Right lobe of liver (tissue), 6 donors: ENCODE data around the gene NUB1. TPM values are rescaled to one million over a fixed set of nuclear protein-coding genes. Genes with fewer than 3 reads are reported as not detected.

Experiments used
- ATAC-seq, 4 donors: fragments of 200-7000 bp; cut with Tn5 transposase; one replicate each; pipeline ENCODE4 v1.9.1; 2020; ENCODE audit warnings: mild to moderate bottlenecking in 4 of 4, moderate library complexity in 4 of 4
- DNase-seq, 3 donors: peaks; one replicate each; pipeline ENCODE4 v3.0.0-alpha.2; 2020
- H3K27ac ChIP-seq, 3 donors: fragments of 200-600 bp; one replicate each; pipeline ENCODE4 v1.8.0; 2022
- H3K27me3 ChIP-seq, 2 donors: fragments of 200-600 bp; one replicate each; pipeline ENCODE4 v1.8.0; 2022
- H3K36me3 ChIP-seq, 4 donors: fragments of 200-600 bp; sonication (generic) in 1 of 4; one replicate each; pipeline versions ENCODE4 v1.5.1 to v1.8.0; 2017 to 2022; ENCODE audit warnings: control low read depth in 1 of 4
- H3K4me1 ChIP-seq, 4 donors: fragments of 200-600 bp; sonication (generic) in 1 of 4; one replicate each; pipeline versions ENCODE4 v1.5.1 to v1.8.0; 2017 to 2022; ENCODE audit warnings: control low read depth in 1 of 4
- H3K4me3 ChIP-seq, 3 donors: fragments of 200-600 bp; one replicate each; pipeline ENCODE4 v1.8.0; 2022
- H3K9me3 ChIP-seq, 4 donors: fragments of 200-600 bp; sonication (generic) in 1 of 4; one replicate each; pipeline versions ENCODE4 v1.5.1 to v1.8.0; 2017 to 2022; ENCODE audit warnings: control low read depth in 1 of 4
- POLR2A ChIP-seq: fragments of 450-650 bp; IDR thresholded peaks from one replicate; pipeline ENCODE4 v1.6.1; 2017; ENCODE audit warnings: antibody characterized with exemption, mild to moderate bottlenecking
- WGBS: methylation state at CpG from one replicate; pipeline ENCODE4 v1.1.6; 2018; ENCODE audit warnings: low coverage, low lambda C conversion rate; ENCODE audit not compliant: insufficient coverage; ENCODE audit errors: missing lambda C conversion rate; 5-methylcytosine and 5-hydroxymethylcytosine counted together
- intact Hi-C, 2 donors: fragments of 100-400 bp; cut with DNase I; formaldehyde crosslinking; loops; one replicate each; pipeline versions ENCODE4 v1.11.2 to v1.14.1; 2022
- total RNA-seq, 6 experiments: library from RNA; depleted of rRNA in 2 of 6; stranded (reverse); fragments of >200 nt in 2 of 6; fragmentation: NEBNext Ultra II Directional in 3 of 6; extraction: Animal tissue kit (Norgen Biotek cat#: 25700) in 3 of 6; gene quantifications; one replicate each; pipeline versions ENCODE4 v1.1.0 to v1.2.4, GENCODE V29; 2016 to 2023
- TF ChIP-seq, protein P1 (sequence below), 4 donors: fragments of 200-600 bp in 3 of 4; fragments of 450-650 bp in 1 of 4; IDR thresholded peaks; one replicate each; pipeline versions ENCODE4 v1.5.1 to v1.8.0; 2016 to 2022; ENCODE audit warnings: antibody characterized with exemption in 4 of 4, mild to moderate bottlenecking in 2 of 4
- donor health status: DM: no; HTN: yes; CAD: no.
- donor health status: DM: no; HTN: no; CAD: no.
- donor health status: DM: no; HTN: no; CAD: no.
- donor health status: DM: no; HTN: yes; CAD: no.
- donor health status: DM: no; HTN: yes; CAD: no.

Gene NUB1
- total RNA-seq, 6 experiments from 2014 or later, result 21.1 to 31.3 (median 26.2) TPM

DNA sequence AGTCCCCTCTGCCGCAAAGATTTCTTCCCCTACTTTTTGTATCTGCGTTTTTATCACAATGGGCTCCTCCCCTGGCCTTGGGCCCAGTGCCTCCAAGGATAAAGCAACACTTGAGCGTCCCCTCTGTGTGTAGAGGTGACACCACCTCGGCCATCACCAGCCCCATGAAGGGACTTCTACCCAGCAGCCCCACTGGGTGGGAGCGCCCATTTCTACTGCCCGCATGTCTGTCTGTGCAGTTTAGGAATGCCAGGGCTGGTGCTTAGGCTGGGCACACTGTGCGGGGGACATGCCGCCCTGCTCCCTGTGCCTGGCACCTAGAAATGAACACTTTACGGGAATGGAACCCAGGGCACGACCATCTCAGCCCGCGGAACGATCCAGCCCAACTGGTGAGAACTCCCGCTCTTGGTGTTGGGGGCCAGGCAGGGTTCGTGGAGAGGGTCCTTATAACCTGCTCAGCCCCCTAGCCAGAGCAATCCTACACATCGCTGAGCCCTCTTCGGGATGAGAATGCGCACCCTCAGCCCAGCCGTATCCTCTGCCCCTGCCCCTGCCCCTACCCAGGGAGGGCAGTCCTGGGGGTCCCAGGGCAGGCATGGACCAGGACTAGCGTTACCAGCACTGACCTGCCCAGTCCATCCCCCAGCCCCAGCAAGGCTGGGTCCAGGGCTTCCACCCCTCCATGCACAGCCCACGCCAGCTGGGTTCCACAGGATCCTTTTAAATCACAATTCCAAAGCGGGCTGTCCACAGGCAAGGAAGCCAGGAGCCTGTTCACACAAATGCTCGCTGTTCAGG lies 85.5 kb downstream of the NUB1 start:
- Histone ChIP-seq H3K9me3 (no peaks in the 10 kb centered on the region), H3K27me3 (no peaks in the 10 kb centered on the region), H3K27ac (no peak overlapping the region), H3K4me3 (no peak overlapping the region), H3K4me1 (no peaks in the 10 kb centered on the region), H3K36me3 (no peaks in the 10 kb centered on the region)
- intact Hi-C loops, result loop anchor here in 1 of 2 donors (10.0 kb wide), 1 partner anchor 122 kb away; no protein-coding TSS in a partner anchor
- DNase-seq (no peak), ATAC-seq (no peak)
- 86% methylated on average over 15 of the region's 23 CpGs for WGBS
- TF ChIP-seq POLR2A, result no peak
- TF ChIP-seq, protein P1, sequence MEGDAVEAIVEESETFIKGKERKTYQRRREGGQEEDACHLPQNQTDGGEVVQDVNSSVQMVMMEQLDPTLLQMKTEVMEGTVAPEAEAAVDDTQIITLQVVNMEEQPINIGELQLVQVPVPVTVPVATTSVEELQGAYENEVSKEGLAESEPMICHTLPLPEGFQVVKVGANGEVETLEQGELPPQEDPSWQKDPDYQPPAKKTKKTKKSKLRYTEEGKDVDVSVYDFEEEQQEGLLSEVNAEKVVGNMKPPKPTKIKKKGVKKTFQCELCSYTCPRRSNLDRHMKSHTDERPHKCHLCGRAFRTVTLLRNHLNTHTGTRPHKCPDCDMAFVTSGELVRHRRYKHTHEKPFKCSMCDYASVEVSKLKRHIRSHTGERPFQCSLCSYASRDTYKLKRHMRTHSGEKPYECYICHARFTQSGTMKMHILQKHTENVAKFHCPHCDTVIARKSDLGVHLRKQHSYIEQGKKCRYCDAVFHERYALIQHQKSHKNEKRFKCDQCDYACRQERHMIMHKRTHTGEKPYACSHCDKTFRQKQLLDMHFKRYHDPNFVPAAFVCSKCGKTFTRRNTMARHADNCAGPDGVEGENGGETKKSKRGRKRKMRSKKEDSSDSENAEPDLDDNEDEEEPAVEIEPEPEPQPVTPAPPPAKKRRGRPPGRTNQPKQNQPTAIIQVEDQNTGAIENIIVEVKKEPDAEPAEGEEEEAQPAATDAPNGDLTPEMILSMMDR (IDR thresholded peaks at IDR 0.05), result no peak

DNA sequence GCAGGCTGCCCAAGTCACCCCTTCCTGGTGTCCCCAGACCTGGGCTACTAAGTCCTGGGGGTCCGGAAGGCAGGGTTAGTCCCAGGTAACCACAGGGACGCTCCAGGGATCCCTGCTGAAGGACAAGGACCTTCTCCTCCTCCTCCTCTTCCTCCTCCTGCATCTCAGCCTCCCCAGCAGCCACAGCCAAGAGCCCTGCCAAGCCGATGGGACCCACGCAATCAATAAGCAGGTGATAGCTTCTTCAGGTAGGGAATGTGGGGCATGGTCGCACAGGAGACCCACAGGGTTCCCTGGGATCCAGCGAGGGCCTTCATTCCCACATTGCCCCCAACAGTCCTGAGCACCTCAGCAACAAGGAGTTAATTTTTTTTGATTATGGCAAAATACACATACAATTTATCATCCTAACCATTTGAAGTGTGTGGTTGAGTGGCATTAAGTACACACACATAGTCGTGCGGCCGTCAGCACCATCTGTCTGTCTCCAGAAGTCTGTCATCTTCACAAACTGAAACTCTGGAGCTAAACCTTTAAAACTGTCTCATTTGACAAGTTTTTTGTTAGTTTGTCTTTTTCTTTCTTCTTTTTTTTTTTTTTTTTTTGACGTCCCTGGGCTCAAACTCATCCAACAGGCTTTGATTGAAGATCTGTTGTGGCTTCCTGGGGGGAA lies 86.2 kb downstream of the NUB1 start:
- TF ChIP-seq, protein P1 (IDR thresholded peaks at IDR 0.05), result no peak
- TF ChIP-seq POLR2A, result no peak
- H3K27ac ChIP-seq, result no peak overlapping the region
- H3K9me3 ChIP-seq, result no peaks in the 10 kb centered on the region
- H3K36me3 ChIP-seq, result no peaks in the 10 kb centered on the region
- DNase-seq (no peak), ATAC-seq (no peak)
- intact Hi-C loops, result loop anchor here in 1 of 2 donors (10.0 kb wide), 1 partner anchor 123 kb away; no protein-coding TSS in a partner anchor
- H3K4me3 ChIP-seq, result no peak overlapping the region
- WGBS, result 81% methylated on average over 3 of the region's 10 CpGs
- no peaks in the 10 kb centered on the region for H3K4me1 ChIP-seq
- no peaks in the 10 kb centered on the region for H3K27me3 ChIP-seq

Other genes with a start within 250 kb of the NUB1 start
- not detected for gene GBX1, start 174.1 kb upstream of the NUB1 start, total RNA-seq
- gene ASB10, start 154.6 kb upstream of the NUB1 start, total RNA-seq, result not detected
- gene H2BK1, start 131.3 kb upstream of the NUB1 start, total RNA-seq, result not detected
- gene ABCF2, start 114.6 kb upstream of the NUB1 start, total RNA-seq, result 10 to 100 TPM in 4 of 6 experiments, 1 to 10 TPM in 2; 7.3 to 22.3 (median 11.4) TPM
- gene CHPF2, start 109.3 kb upstream of the NUB1 start, total RNA-seq, result 10 to 100 TPM; 11.9 to 20.7 (median 17.7) TPM
- 1 to 10 TPM; 2.4 to 7.3 (median 2.7) TPM for gene SMARCD3, start 93.1 kb upstream of the NUB1 start, total RNA-seq
- gene WDR86, start 68.2 kb downstream of the NUB1 start, total RNA-seq, result under 1 TPM in 5 of 6 experiments, not detected in 1; 0.31 to 0.74 (median 0.44) TPM
- gene CRYGN, start 98.3 kb downstream of the NUB1 start, total RNA-seq, result not detected
- 10 to 100 TPM; 33.4 to 55.3 (median 49.7) TPM for gene RHEB, start 178.1 kb downstream of the NUB1 start, total RNA-seq